Psoas muscle (tissue), 8 donors: ENCODE results near the gene POC5. TPM values are rescaled to one million over a fixed set of nuclear protein-coding genes. Genes with fewer than 3 reads are reported as not detected.
A peak's percentile ranks its signal among the peaks of the same experiment; 100 is the strongest.

Experiments used
- ATAC-seq, 4 donors: fragments of 200-7000 bp; cut with Tn5 transposase; one replicate each; pipeline ENCODE4 v1.9.1; 2020; ENCODE audit warnings: moderate library complexity in 3 of 4, mild to moderate bottlenecking in 2 of 4
- DNase-seq, 2 donors: peaks; one replicate each; pipeline ENCODE4 v3.0.0-alpha.2; 2020
- H3K27ac ChIP-seq: fragments of 200-600 bp; one replicate; pipeline ENCODE4 v1.8.0; 2022
- H3K27me3 ChIP-seq, 3 donors: fragments of 200-600 bp in 1 of 3; one replicate each; pipeline versions ENCODE4 v1.6.1 to v1.8.0; 2013 to 2022; ENCODE audit warnings: low read length in 2 of 3, mild to moderate bottlenecking in 2 of 3, moderate library complexity in 1 of 3; ENCODE audit not compliant: insufficient read depth in 3 of 3
- H3K36me3 ChIP-seq, 2 donors: fragments of 200-600 bp in 1 of 2; one replicate each; pipeline versions ENCODE4 v1.6.1 to v1.8.0; 2013 to 2022; ENCODE audit warnings: low read depth in 1 of 2, mild to moderate bottlenecking in 1 of 2, moderate library complexity in 1 of 2; ENCODE audit not compliant: insufficient read depth in 1 of 2
- H3K4me1 ChIP-seq: fragments of 200-600 bp; one replicate; pipeline ENCODE4 v1.8.0; 2022
- H3K4me3 ChIP-seq: fragments of 200-600 bp; one replicate; pipeline ENCODE4 v1.8.0; 2022; ENCODE audit warnings: mild to moderate bottlenecking
- H3K9me3 ChIP-seq: fragments of 200-600 bp; one replicate; pipeline ENCODE4 v1.8.0; 2022
- CTCF ChIP-seq: fragments of 200-600 bp; IDR thresholded peaks from one replicate; pipeline ENCODE4 v1.8.0; 2022; ENCODE audit warnings: antibody characterized with exemption
- WGBS, 3 donors: extraction: QIAGEN DNeasy Blood & Tissue Kit; methylation state at CpG; one replicate each; pipeline versions ENCODE4 v1.1.6 to v1.1.7; 2013; 5-methylcytosine and 5-hydroxymethylcytosine counted together
- intact Hi-C, 2 donors: fragments of 100-400 bp; cut with DNase I; formaldehyde crosslinking; loops; one replicate each; pipeline versions ENCODE4 v1.11.0 to v1.14.2; 2022
- polyA plus RNA-seq, 3 donors: library from polyadenylated mRNA; stranded (reverse); fragments of 200-250 nt; gene quantifications; one replicate each; pipeline ENCODE4 v1.2.3, GENCODE V29; 2013
- total RNA-seq, 4 donors: library from RNA; stranded (reverse); fragmentation: NEBNext Ultra II Directional in 2 of 4; extraction: Animal tissue kit (Norgen Biotek cat#: 25700) in 2 of 4; gene quantifications; one replicate each; pipeline versions ENCODE4 v1.2.1 to v1.2.4, GENCODE V29; 2021 to 2023
- donor health status: healthy with polysubstance abuse.
- donor health status: DM: no; HTN: no; CAD: no; lungs with moderate emphysema.
- donor health status: Bipolar disorder and iron deficiency.
- donor health status: healthy.
- donor health status: DM: yes; HTN: yes; CAD: no.
- donor health status: DM: no; HTN: no; CAD: no.
- donor health status: DM: no; HTN: no; CAD: no.
- donor health status: DM: yes; HTN: yes; CAD: no.

POC5 gene
- total and polyA plus RNA-seq, 7 donors = 3.3 to 7.1 (median 4.0) TPM

- Histone ChIP-seq H3K27ac (no peak overlapping the region), H3K9me3 (no peaks in the 10 kb centered on the region), H3K4me3 (no peak overlapping the region), H3K36me3 (peaks cover 0 to 29% of the 10 kb centered on the region in 2 donors), H3K27me3 (no peaks in the 10 kb centered on the region), H3K4me1 (no peaks in the 10 kb centered on the region)
- intact Hi-C loops = loop anchor here in 1 of 2 donors (2.0 to 10.0 kb wide), 2 partner anchors 336 to 444 kb away; partner anchors contain the start of gene ANKRD31
- WGBS, 3 donors = 38 to 56% (median 44%) methylated on average over 2 of the region's 2 CpGs
- no peak for DNase-seq
- TF ChIP-seq CTCF = peak; percentile 82
- ATAC-seq = peak in 1 of 4 donors; percentile 71
These were observed 36.0 kb downstream of the POC5 start for GRCh38 chr5:75681125-75681830.

- DNase-seq (no peak), ATAC-seq (no peak)
- 72 to 78% (median 75%) methylated on average over 3 of the region's 3 CpGs for WGBS, 3 donors
- Histone ChIP-seq H3K27ac (no peak overlapping the region), H3K9me3 (no peaks in the 10 kb centered on the region), H3K36me3 (peaks cover 1 to 21% of the 10 kb centered on the region in 2 donors), H3K4me1 (no peaks in the 10 kb centered on the region), H3K4me3 (no peak overlapping the region), H3K27me3 (no peaks in the 10 kb centered on the region)
- intact Hi-C loops = no loop called here
- no peak for TF ChIP-seq CTCF
These were observed 39.1 kb downstream of the POC5 start for GRCh38 chr5:75678155-75678554.

- ATAC-seq (no peak), DNase-seq (no peak)
- Histone ChIP-seq H3K27me3 (no peaks in the 10 kb centered on the region), H3K9me3 (no peaks in the 10 kb centered on the region), H3K4me1 (no peaks in the 10 kb centered on the region), H3K4me3 (no peak overlapping the region), H3K27ac (no peak overlapping the region), H3K36me3 (peaks cover 2 to 23% of the 10 kb centered on the region in 2 donors)
- intact Hi-C loops = no loop called here
- TF ChIP-seq CTCF = no peak
- WGBS, 3 donors = 65 to 69% (median 68%) methylated on average over 1 of the region's 1 CpG
These were observed 39.6 kb downstream of the POC5 start for GRCh38 chr5:75677607-75678006.

- no peak for TF ChIP-seq CTCF
- Histone ChIP-seq H3K36me3 (peaks cover 2 to 27% of the 10 kb centered on the region in 2 donors), H3K27me3 (no peaks in the 10 kb centered on the region), H3K9me3 (no peaks in the 10 kb centered on the region), H3K4me1 (no peaks in the 10 kb centered on the region), H3K4me3 (no peak overlapping the region), H3K27ac (no peak overlapping the region)
- intact Hi-C loops = no loop called here
- ATAC-seq (no peak), DNase-seq (no peak)
- 88 to 97% (median 92%) methylated on average over 1 of the region's 1 CpG for WGBS, 3 donors
These were observed 41.5 kb downstream of the POC5 start for GRCh38 chr5:75675783-75676182.

- Histone ChIP-seq H3K27me3 (no peaks in the 10 kb centered on the region), H3K4me3 (no peak overlapping the region), H3K4me1 (no peaks in the 10 kb centered on the region), H3K27ac (no peak overlapping the region), H3K9me3 (no peaks in the 10 kb centered on the region), H3K36me3 (peaks cover 2 to 27% of the 10 kb centered on the region in 2 donors)
- 91 to 96% (median 92%) methylated on average over 3 of the region's 3 CpGs for WGBS, 3 donors
- intact Hi-C loops = no loop called here
- ATAC-seq (no peak), DNase-seq (no peak)
- TF ChIP-seq CTCF = no peak
These were observed 44.6 kb downstream of the POC5 start for GRCh38 chr5:75672616-75673015.
